Keratinocyte (primary cell): ENCODE measurements around the gene AHCYL2. TPM values are rescaled to one million over a fixed set of nuclear protein-coding genes. Genes with fewer than 3 reads are reported as not detected.
"Not testable (repeated sequence)": the region's sequence is repeated elsewhere in the genome, so short reads cannot be mapped to it uniquely, and the experiment has no call there.

Experiments used
- DNase-seq: peaks from one replicate; pipeline ENCODE4 v3.0.0-alpha.2; 2011; ENCODE audit warnings: low read depth, missing footprints, low spot score
- FAIRE-seq: peaks from 2 replicates; lab custom pipeline; 2011; peaks lifted over from hg19 to GRCh38; lab: Jason Lieb, UNC
- H2AFZ ChIP-seq: 2 replicates; pipeline ENCODE4 v1.6.0; 2012; ENCODE audit warnings: low read length, control low read depth, inconsistent platforms; ENCODE audit not compliant: control insufficient read depth
- H3K27ac ChIP-seq: 2 replicates; pipeline ENCODE4 v1.5.1; 2011; ENCODE audit warnings: low read length; ENCODE audit not compliant: control insufficient read depth, insufficient read depth
- H3K27me3 ChIP-seq: 3 replicates; pipeline ENCODE4 v1.6.0; 2011; ENCODE audit warnings: low read length; ENCODE audit not compliant: control insufficient read depth, insufficient read depth; ENCODE audit errors: extremely low read depth
- H3K36me3 ChIP-seq, 2 experiments: 2 replicates in 1 of 2; 3 replicates in 1 of 2; pipeline ENCODE4 v1.5.1; 2011; ENCODE audit warnings: low read length in 2 of 2, mild to moderate bottlenecking in 1 of 2; ENCODE audit not compliant: control insufficient read depth in 2 of 2, insufficient read depth in 2 of 2; ENCODE audit errors: extremely low read depth in 1 of 2
- H3K4me1 ChIP-seq: 3 replicates; pipeline ENCODE4 v1.5.1; 2011; ENCODE audit warnings: low read length; ENCODE audit not compliant: control insufficient read depth, insufficient read depth; ENCODE audit errors: extremely low read depth
- H3K4me2 ChIP-seq: 3 replicates; pipeline ENCODE4 v1.6.0; 2011; ENCODE audit warnings: low read depth, low read length; ENCODE audit not compliant: control insufficient read depth, insufficient read depth; ENCODE audit errors: extremely low read depth
- H3K4me3 ChIP-seq, 3 experiments: fragments of 200-600 bp in 1 of 3; sonication (generic) in 1 of 3; 2 replicates in 2 of 3; 3 replicates in 1 of 3; pipeline ENCODE4 v1.5.1; 2011 to 2016; ENCODE audit warnings: low read length in 3 of 3, mild to moderate bottlenecking in 3 of 3, control low read depth in 2 of 3, inconsistent platforms in 1 of 3, low read depth in 1 of 3, mixed read lengths in 1 of 3, mixed run types in 1 of 3, moderate library complexity in 1 of 3; ENCODE audit not compliant: control insufficient read depth in 2 of 3, insufficient read depth in 2 of 3; ENCODE audit errors: extremely low read depth in 1 of 3
- H3K79me2 ChIP-seq: 2 replicates; pipeline ENCODE4 v1.6.0; 2012; ENCODE audit warnings: low read length; ENCODE audit not compliant: control insufficient read depth, insufficient read depth
- H3K9ac ChIP-seq: 3 replicates; pipeline ENCODE4 v1.6.0; 2011; ENCODE audit warnings: low read length; ENCODE audit not compliant: control insufficient read depth, insufficient read depth; ENCODE audit errors: extremely low read depth
- H3K9me1 ChIP-seq: 3 replicates; pipeline ENCODE4 v1.6.0; 2011; ENCODE audit warnings: low read length; ENCODE audit not compliant: control insufficient read depth, insufficient read depth; ENCODE audit errors: extremely low read depth
- H3K9me3 ChIP-seq: 2 replicates; pipeline ENCODE4 v1.5.1; 2012; ENCODE audit warnings: low read depth, low read length; ENCODE audit not compliant: control insufficient read depth
- H4K20me1 ChIP-seq: 3 replicates; pipeline ENCODE4 v1.6.0; 2011; ENCODE audit warnings: low read length; ENCODE audit not compliant: control insufficient read depth, insufficient read depth; ENCODE audit errors: extremely low read depth
- EZH2 ChIP-seq: IDR thresholded peaks from one replicate; pipeline ENCODE4 v1.6.1; 2012; ENCODE audit warnings: inconsistent platforms, mild to moderate bottlenecking, low read length, moderate library complexity
- dilution Hi-C: fragments of 300-500 bp; cut with MboI; formaldehyde crosslinking; loops from one replicate; pipeline ENCODE4 v1.7.0; 2020; ENCODE audit warnings: low sequenced_read_pairs; ENCODE audit not compliant: extremely low pct_ligation_motif_present
- polyA plus RNA-seq, 5 experiments: library from polyadenylated mRNA; depleted of rRNA in 3 of 5; stranded (reverse) in 3 of 5; stranded (forward) in 1 of 5; unstranded in 1 of 5; fragments of >200 nt; gene quantifications; 1 replicate in 1 of 5; 2 replicates in 3 of 5; 3 replicates in 1 of 5; pipeline versions ENCODE4 v1.2.1 to v1.2.3, GENCODE V29; 2011 to 2012; ENCODE audit warnings: missing spikeins in 2 of 5, low read depth in 1 of 5, low replicate concordance in 1 of 5
- TF ChIP-seq, protein P1 (sequence below), 3 experiments: IDR thresholded peaks in 1 of 3; conservative IDR thresholded peaks in 1 of 3; optimal IDR thresholded peaks in 1 of 3; 2 replicates in 2 of 3; 3 replicates in 1 of 3; pipeline versions ENCODE3 to v1.5.1; 2011; ENCODE audit warnings: low read length in 3 of 3, mild to moderate bottlenecking in 3 of 3, moderate library complexity in 2 of 3, control low read depth in 1 of 3, inconsistent platforms in 1 of 3; ENCODE audit not compliant: insufficient read depth in 2 of 3; ENCODE audit errors: extremely low read depth in 1 of 3

The AHCYL2 gene
- polyA plus RNA-seq, 1 donor (not counting 4 experiments of a cell fraction or from before 2014, with no cell fraction given), result 32.8 TPM

GRCh38 chr7:129218514-129219062, 6.2 kb upstream of the AHCYL2 start:
- dilution Hi-C loops, result no loop called here
- H3K4me2 ChIP-seq, result no peak overlapping the region
- peak; percentile 45 for DNase-seq

DNA sequence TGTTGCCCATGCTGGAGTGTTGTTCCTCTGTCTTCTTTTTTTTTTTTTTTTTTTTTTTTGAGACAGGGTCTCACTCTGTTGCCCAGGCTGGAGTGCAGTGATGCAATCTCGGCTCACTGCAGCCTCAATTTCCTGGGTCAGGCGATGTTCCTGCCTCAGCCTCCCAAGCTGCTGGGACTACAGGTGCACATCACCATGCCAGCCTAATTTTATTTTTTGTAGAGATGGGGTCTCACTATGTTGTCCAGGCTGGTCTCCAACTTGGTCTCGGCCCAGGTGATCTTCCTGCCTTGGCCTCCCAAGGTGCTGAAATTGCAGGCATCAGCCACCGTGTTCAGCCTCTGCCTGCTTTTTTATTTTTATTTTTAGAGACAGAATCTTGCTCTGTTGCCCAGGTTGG, 5.7 kb upstream of the AHCYL2 start:
- FAIRE-seq, dilution Hi-C loops: not testable (repeated sequence)

More at GRCh38 chr7:129218514-129219062, 6.2 kb upstream of the AHCYL2 start:
- H3K27me3 ChIP-seq, result no peaks in the 10 kb centered on the region
- FAIRE-seq, result peak; percentile 91
- no peaks in the 10 kb centered on the region for H3K9me1 ChIP-seq
- H3K4me3 ChIP-seq, result no peak overlapping the region
- no peak overlapping the region for H3K9ac ChIP-seq
- H3K36me3 ChIP-seq, result no peaks in the 10 kb centered on the region
- H3K4me1 ChIP-seq, result no peaks in the 10 kb centered on the region
- no peaks in the 10 kb centered on the region for H4K20me1 ChIP-seq
- TF ChIP-seq, protein P1, sequence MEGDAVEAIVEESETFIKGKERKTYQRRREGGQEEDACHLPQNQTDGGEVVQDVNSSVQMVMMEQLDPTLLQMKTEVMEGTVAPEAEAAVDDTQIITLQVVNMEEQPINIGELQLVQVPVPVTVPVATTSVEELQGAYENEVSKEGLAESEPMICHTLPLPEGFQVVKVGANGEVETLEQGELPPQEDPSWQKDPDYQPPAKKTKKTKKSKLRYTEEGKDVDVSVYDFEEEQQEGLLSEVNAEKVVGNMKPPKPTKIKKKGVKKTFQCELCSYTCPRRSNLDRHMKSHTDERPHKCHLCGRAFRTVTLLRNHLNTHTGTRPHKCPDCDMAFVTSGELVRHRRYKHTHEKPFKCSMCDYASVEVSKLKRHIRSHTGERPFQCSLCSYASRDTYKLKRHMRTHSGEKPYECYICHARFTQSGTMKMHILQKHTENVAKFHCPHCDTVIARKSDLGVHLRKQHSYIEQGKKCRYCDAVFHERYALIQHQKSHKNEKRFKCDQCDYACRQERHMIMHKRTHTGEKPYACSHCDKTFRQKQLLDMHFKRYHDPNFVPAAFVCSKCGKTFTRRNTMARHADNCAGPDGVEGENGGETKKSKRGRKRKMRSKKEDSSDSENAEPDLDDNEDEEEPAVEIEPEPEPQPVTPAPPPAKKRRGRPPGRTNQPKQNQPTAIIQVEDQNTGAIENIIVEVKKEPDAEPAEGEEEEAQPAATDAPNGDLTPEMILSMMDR (optimal IDR thresholded peaks at IDR 0.05 in 1 of 3, IDR thresholded peaks at IDR 0.05 in 1 of 3, conservative IDR thresholded peaks at IDR 0.05 in 1 of 3; ENCODE audit: extremely low read depth in 1 of 3, insufficient read depth in 2 of 3, low read length in 3 of 3), result peak; percentile 79 to 97 (median 95)
- TF ChIP-seq EZH2, result no peak
- no peak overlapping the region for H2AFZ ChIP-seq
- H3K9me3 ChIP-seq, result no peaks in the 10 kb centered on the region
- H3K27ac ChIP-seq, result no peak overlapping the region
- H3K79me2 ChIP-seq, result no peaks in the 10 kb centered on the region

GRCh38 chr7:129222064-129222463, 2.8 kb upstream of the AHCYL2 start:
- no peak for TF ChIP-seq EZH2
- TF ChIP-seq, protein P1 (optimal IDR thresholded peaks at IDR 0.05 in 1 of 3, IDR thresholded peaks at IDR 0.05 in 1 of 3, conservative IDR thresholded peaks at IDR 0.05 in 1 of 3; ENCODE audit: extremely low read depth in 1 of 3, insufficient read depth in 2 of 3, low read length in 3 of 3), result no peak
- H3K79me2 ChIP-seq, result peaks cover 17% of the 10 kb centered on the region

More for the DNA sequence above, 5.7 kb upstream of the AHCYL2 start:
- H3K79me2 ChIP-seq, H3K36me3 ChIP-seq, DNase-seq, H3K27me3 ChIP-seq, H3K4me2 ChIP-seq, H4K20me1 ChIP-seq, H3K27ac ChIP-seq, H3K9me3 ChIP-seq, H3K4me3 ChIP-seq, H3K4me1 ChIP-seq, H3K9me1 ChIP-seq, H2AFZ ChIP-seq, H3K9ac ChIP-seq: not testable (repeated sequence)

More at GRCh38 chr7:129222064-129222463, 2.8 kb upstream of the AHCYL2 start:
- FAIRE-seq (no peak), DNase-seq (no peak)
- no peak overlapping the region for H2AFZ ChIP-seq
- H3K27me3 ChIP-seq, result no peaks in the 10 kb centered on the region
- H3K36me3 ChIP-seq, result no peaks in the 10 kb centered on the region
- H3K4me1 ChIP-seq, result peaks cover 13% of the 10 kb centered on the region
- H3K9me1 ChIP-seq, result no peaks in the 10 kb centered on the region
- no peak overlapping the region for H3K9ac ChIP-seq
- no peaks in the 10 kb centered on the region for H3K9me3 ChIP-seq
- dilution Hi-C loops, result no loop called here
- H3K4me2 ChIP-seq, result no peak overlapping the region
- H3K27ac ChIP-seq, result no peak overlapping the region
- H3K4me3 ChIP-seq, result no peak overlapping the region
- no peaks in the 10 kb centered on the region for H4K20me1 ChIP-seq
